HCT116 (cell line): ENCODE results near the gene EXOC6B. TPM values are rescaled to one million over a fixed set of nuclear protein-coding genes. Genes with fewer than 3 reads are reported as not detected.

Experiments used
- ATAC-seq: fragments of 200-7000 bp; cut with Tn5 transposase; 2 replicates; pipeline ENCODE4 v1.9.1; 2020; ENCODE audit warnings: mild to moderate bottlenecking, moderate library complexity
- BruUV-seq: library from RNA; stranded (reverse); fragments of 400-500 nt; replicated peaks from 2 replicates; lab custom pipeline; 2021; lab: Mats Ljungman, UMichigan
- CTCF ChIA-PET: fragments of 300-600 bp; sonication (Branson Sonifier 250); formaldehyde crosslinking; loops from one replicate; lab custom pipeline; 2021; ENCODE audit warnings: antibody characterized with exemption; lab: Charles Lee
- POLR2A ChIA-PET: fragments of 300-600, 350-600 bp; sonication (Branson Sonifier 250); formaldehyde crosslinking; loops from one replicate; lab custom pipeline; 2021; ENCODE audit warnings: antibody characterized with exemption; lab: Charles Lee
- RAD21 ChIA-PET, 2 experiments: fragments of 300-600 bp; sonication (Branson Sonifier 250); formaldehyde crosslinking; loops; one replicate each; lab custom pipeline; 2023; ENCODE audit warnings: low total read pairs in 2 of 2; ENCODE audit not compliant: uncharacterized antibody in 2 of 2, unreplicated experiment in 2 of 2, low non-redundant PET in 1 of 2; lab: Charles Lee
- DNase-seq: peaks from one replicate; pipeline ENCODE4 v3.0.0-alpha.2; 2010; ENCODE audit warnings: low read depth, low spot score
- H2AFZ ChIP-seq: fragments of 200-600 bp; shearing (Covaris generic), sonication (generic); 2 replicates; pipeline ENCODE4 v1.6.1; 2017; ENCODE audit warnings: low read depth, mixed run types, mixed read lengths, antibody characterized with exemption, low read length; ENCODE audit not compliant: poor library complexity, severe bottlenecking
- H3K27ac ChIP-seq: 2 replicates; pipeline ENCODE4 v1.5.1; 2012; ENCODE audit warnings: low read depth, low read length
- H3K27me3 ChIP-seq: fragments of 200-600 bp; sonication (generic); 2 replicates; pipeline ENCODE4 v1.6.1; 2016; ENCODE audit warnings: mixed run types, low read length, mixed read lengths; ENCODE audit not compliant: insufficient read depth
- H3K36me3 ChIP-seq, 2 experiments: fragments of 200-500 bp in 1 of 2; fragments of 200-600 bp in 1 of 2; sonication (Bioruptor generic) in 1 of 2; sonication (generic) in 1 of 2; 2 replicates each; pipeline versions ENCODE4 v1.5.1 to v1.6.1; 2014 to 2016; ENCODE audit warnings: low read length in 2 of 2, inconsistent platforms in 1 of 2, mixed read lengths in 1 of 2, mixed run types in 1 of 2; ENCODE audit not compliant: insufficient read depth in 2 of 2, control insufficient read depth in 1 of 2
- H3K4me1 ChIP-seq, 2 experiments: fragments of 200-600 bp in 1 of 2; sonication (generic) in 1 of 2; 2 replicates each; pipeline versions ENCODE4 v1.5.1 to v1.6.1; 2012 to 2017; ENCODE audit warnings: low read length in 2 of 2, inconsistent platforms in 1 of 2, mild to moderate bottlenecking in 1 of 2, mixed read lengths in 1 of 2, mixed run types in 1 of 2, moderate library complexity in 1 of 2; ENCODE audit not compliant: insufficient read depth in 2 of 2, control insufficient read depth in 1 of 2
- H3K4me2 ChIP-seq: fragments of 200-600 bp; sonication (generic); 2 replicates; pipeline ENCODE4 v1.6.1; 2017; ENCODE audit warnings: mixed run types, low read length, mixed read lengths
- H3K4me3 ChIP-seq, 2 experiments: fragments of 200-600 bp in 1 of 2; sonication (generic) in 1 of 2; replicated peaks in 1 of 2; 2 replicates each; pipeline ENCODE4 v1.5.1; 2011 to 2016; ENCODE audit warnings: low read length in 2 of 2, control low read depth in 1 of 2, low read depth in 1 of 2, mild to moderate bottlenecking in 1 of 2, mixed read lengths in 1 of 2, mixed run types in 1 of 2
- H3K79me2 ChIP-seq: fragments of 200-600 bp; sonication (generic); 2 replicates; pipeline ENCODE4 v1.6.1; 2017; ENCODE audit warnings: mild to moderate bottlenecking, mixed run types, low read length, moderate library complexity, mixed read lengths; ENCODE audit not compliant: insufficient read depth
- H3K9ac ChIP-seq: fragments of 200-600 bp; sonication (generic); 2 replicates; pipeline ENCODE4 v1.6.1; 2016; ENCODE audit warnings: low read length, mixed read lengths
- H3K9me2 ChIP-seq: fragments of 200-600 bp; sonication (generic), shearing (Covaris generic); 2 replicates; pipeline ENCODE4 v1.6.1; 2017; ENCODE audit warnings: mixed run types, mild to moderate bottlenecking, moderate library complexity; ENCODE audit not compliant: insufficient read depth
- H3K9me3 ChIP-seq, 2 experiments: fragments of 200-500 bp in 1 of 2; fragments of 200-600 bp in 1 of 2; sonication (Bioruptor generic) in 1 of 2; sonication (generic) in 1 of 2; 2 replicates each; pipeline ENCODE4 v1.6.1; 2014 to 2017; ENCODE audit warnings: low read length in 2 of 2, mixed read lengths in 2 of 2, inconsistent platforms in 1 of 2, low read depth in 1 of 2, mild to moderate bottlenecking in 1 of 2, mixed run types in 1 of 2, moderate library complexity in 1 of 2; ENCODE audit not compliant: control insufficient read depth in 1 of 2, insufficient read depth in 1 of 2
- H4K20me1 ChIP-seq: fragments of 200-600 bp; sonication (generic), shearing (Covaris generic); 2 replicates; pipeline ENCODE4 v1.6.1; 2017; ENCODE audit warnings: mixed run types, mild to moderate bottlenecking, moderate library complexity; ENCODE audit not compliant: insufficient read depth
- CEBPB ChIP-seq: IDR thresholded peaks from 2 replicates; pipeline ENCODE4 v1.6.1; 2012; ENCODE audit warnings: low read depth
- EGR1 ChIP-seq: IDR thresholded peaks from 2 replicates; pipeline ENCODE4 v1.6.1; 2012; ENCODE audit warnings: low read depth
- ELF1 ChIP-seq: IDR thresholded peaks from 2 replicates; pipeline ENCODE4 v1.6.1; 2012; ENCODE audit warnings: low read depth, borderline replicate concordance
- EZH2 ChIP-seq: fragments of 200-600 bp; sonication (generic); IDR thresholded peaks from 2 replicates; pipeline ENCODE4 v1.6.1; 2017; ENCODE audit warnings: antibody characterized with exemption, mixed run types
- JUND ChIP-seq: IDR thresholded peaks from 2 replicates; pipeline ENCODE4 v1.6.1; 2012
- POLR2A ChIP-seq: IDR thresholded peaks from 2 replicates; pipeline ENCODE4 v1.7.0; 2011; ENCODE audit warnings: borderline replicate concordance; ENCODE audit not compliant: insufficient read depth, insufficient read length; ENCODE audit errors: extremely low read depth
- POLR2AphosphoS5 ChIP-seq: IDR thresholded peaks from 2 replicates; pipeline ENCODE4 v1.6.1; 2011; ENCODE audit warnings: mild to moderate bottlenecking, low read depth, low read length, moderate library complexity
- SP1 ChIP-seq: IDR thresholded peaks from 2 replicates; pipeline ENCODE4 v1.6.1; 2012; ENCODE audit warnings: low read depth
- SRF ChIP-seq: IDR thresholded peaks from 2 replicates; pipeline ENCODE4 v1.6.1; 2012; ENCODE audit warnings: low read depth
- TCF7L2 ChIP-seq: IDR thresholded peaks from 2 replicates; pipeline ENCODE4 v1.7.0; 2011; ENCODE audit warnings: borderline replicate concordance, inconsistent platforms; ENCODE audit not compliant: insufficient read depth, insufficient read length; ENCODE audit errors: extremely low read depth
- YY1 ChIP-seq: IDR thresholded peaks from 2 replicates; pipeline ENCODE4 v1.6.1; 2011; ENCODE audit warnings: low read length, low read depth, moderate library complexity, mild to moderate bottlenecking; ENCODE audit not compliant: insufficient replicate concordance; ENCODE audit errors: extremely low read depth
- ZFX ChIP-seq: fragments of 450-650 bp; IDR thresholded peaks from 2 replicates; pipeline ENCODE4 v1.6.1; 2017
- ZNF274 ChIP-seq: fragments of 200-500 bp; sonication (Bioruptor generic); IDR thresholded peaks from 2 replicates; pipeline ENCODE4 v1.6.1; 2014; ENCODE audit warnings: mild to moderate bottlenecking, low read depth, low read length, inconsistent platforms
- intact Hi-C: fragments of 100-400 bp; cut with micrococcal nuclease; formaldehyde crosslinking; loops from 2 replicates; pipeline ENCODE4 v1.10.0; 2022
- total RNA-seq: library from RNA; stranded (reverse); gene quantifications from one replicate; pipeline ENCODE4 v1.2.1, GENCODE V29; 2021; ENCODE audit not compliant: unreplicated experiment
- TF ChIP-seq, protein P1 (sequence below), 3 experiments: fragments of 200-600 bp in 1 of 3; sonication (generic) in 1 of 3; IDR thresholded peaks in 2 of 3; conservative IDR thresholded peaks in 1 of 3; 2 replicates each; pipeline ENCODE4 v1.5.1; 2012 to 2017; ENCODE audit warnings: low read depth in 2 of 3, low read length in 2 of 3, antibody characterized with exemption in 1 of 3, borderline replicate concordance in 1 of 3, control low read depth in 1 of 3, mild to moderate bottlenecking in 1 of 3, mixed read lengths in 1 of 3, mixed run types in 1 of 3, moderate library complexity in 1 of 3; ENCODE audit not compliant: insufficient read depth in 1 of 3
- TF ChIP-seq, protein P2 (sequence below): IDR thresholded peaks from 2 replicates; pipeline ENCODE4 v1.6.1; 2012
- TF ChIP-seq, protein P3 (sequence below): IDR thresholded peaks from 2 replicates; pipeline ENCODE4 v1.6.1; 2012

EXOC6B gene
- total RNA-seq, 1 experiment from 2014 or later, result 25.4 TPM

- Histone ChIP-seq H4K20me1 (no peaks in the 10 kb centered on the region), H3K27ac (no peak overlapping the region), H3K79me2 (no peaks in the 10 kb centered on the region), H2AFZ (no peak overlapping the region), H3K9ac (no peak overlapping the region), H3K9me2 (no peaks in the 10 kb centered on the region), H3K4me3 (no peak overlapping the region), H3K36me3 (no peaks in the 10 kb centered on the region), H3K27me3 (no peaks in the 10 kb centered on the region), H3K4me2 (no peak overlapping the region), H3K9me3 (no peaks in the 10 kb centered on the region), H3K4me1 (0 out of 4 replicates have a peak, but pooled peaks cover 0 to 2% of the 10 kb centered on the region in 2 experiments)
- intact Hi-C loops, result no loop called here
- ChIA-PET POLR2A (no interaction called here), RAD21 (no interaction called here), CTCF (no interaction called here)
- DNase-seq, result no peak
- TF ChIP-seq TCF7L2 (no peak), ZNF274 (no peak)
- TF ChIP-seq, protein P1, sequence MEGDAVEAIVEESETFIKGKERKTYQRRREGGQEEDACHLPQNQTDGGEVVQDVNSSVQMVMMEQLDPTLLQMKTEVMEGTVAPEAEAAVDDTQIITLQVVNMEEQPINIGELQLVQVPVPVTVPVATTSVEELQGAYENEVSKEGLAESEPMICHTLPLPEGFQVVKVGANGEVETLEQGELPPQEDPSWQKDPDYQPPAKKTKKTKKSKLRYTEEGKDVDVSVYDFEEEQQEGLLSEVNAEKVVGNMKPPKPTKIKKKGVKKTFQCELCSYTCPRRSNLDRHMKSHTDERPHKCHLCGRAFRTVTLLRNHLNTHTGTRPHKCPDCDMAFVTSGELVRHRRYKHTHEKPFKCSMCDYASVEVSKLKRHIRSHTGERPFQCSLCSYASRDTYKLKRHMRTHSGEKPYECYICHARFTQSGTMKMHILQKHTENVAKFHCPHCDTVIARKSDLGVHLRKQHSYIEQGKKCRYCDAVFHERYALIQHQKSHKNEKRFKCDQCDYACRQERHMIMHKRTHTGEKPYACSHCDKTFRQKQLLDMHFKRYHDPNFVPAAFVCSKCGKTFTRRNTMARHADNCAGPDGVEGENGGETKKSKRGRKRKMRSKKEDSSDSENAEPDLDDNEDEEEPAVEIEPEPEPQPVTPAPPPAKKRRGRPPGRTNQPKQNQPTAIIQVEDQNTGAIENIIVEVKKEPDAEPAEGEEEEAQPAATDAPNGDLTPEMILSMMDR (IDR thresholded peaks at IDR 0.05 in 2 of 3, conservative IDR thresholded peaks at IDR 0.05 in 1 of 3; ENCODE audit: borderline replicate concordance in 1 of 3, insufficient read depth in 1 of 3, low read depth in 2 of 3, low read length in 2 of 3), result no peak
- TF ChIP-seq, protein P2, sequence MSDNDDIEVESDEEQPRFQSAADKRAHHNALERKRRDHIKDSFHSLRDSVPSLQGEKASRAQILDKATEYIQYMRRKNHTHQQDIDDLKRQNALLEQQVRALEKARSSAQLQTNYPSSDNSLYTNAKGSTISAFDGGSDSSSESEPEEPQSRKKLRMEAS, result no peak
- no peak for ATAC-seq
- BruUV-seq, result no TSS peak
These were observed 615.4 kb downstream of the EXOC6B start for GRCh38 chr2:72210470-72210869.

GRCh38 chr2:72208225-72208624 lies 617.6 kb downstream of the EXOC6B start:
- no peak overlapping the region for H3K9ac ChIP-seq
- no peaks in the 10 kb centered on the region for H3K79me2 ChIP-seq
- no peak overlapping the region for H3K27ac ChIP-seq
- POLR2A ChIA-PET, result no interaction called here
- ATAC-seq (no peak), DNase-seq (no peak)
- H4K20me1 ChIP-seq, result no peaks in the 10 kb centered on the region
- intact Hi-C loops, result no loop called here
- CTCF ChIA-PET, result no interaction called here
- H3K4me3 ChIP-seq, result no peak overlapping the region
- no peaks in the 10 kb centered on the region for H3K36me3 ChIP-seq
- no peaks in the 10 kb centered on the region for H3K9me3 ChIP-seq
- BruUV-seq, result no TSS peak
- RAD21 ChIA-PET, result no interaction called here
- no peaks in the 10 kb centered on the region for H3K9me2 ChIP-seq
- no peak overlapping the region for H2AFZ ChIP-seq
- no peak overlapping the region for H3K4me2 ChIP-seq
- no peaks in the 10 kb centered on the region for H3K27me3 ChIP-seq
- 0 out of 4 replicates have a peak, but pooled peaks cover 0 to 2% of the 10 kb centered on the region in 2 experiments for H3K4me1 ChIP-seq
- TF ChIP-seq CEBPB, result no peak
- no peak for TF ChIP-seq SRF
- TF ChIP-seq ELF1, result no peak
- TF ChIP-seq EZH2, result no peak
- no peak for TF ChIP-seq ZNF274
- TF ChIP-seq, protein P1 (IDR thresholded peaks at IDR 0.05 in 2 of 3, conservative IDR thresholded peaks at IDR 0.05 in 1 of 3; ENCODE audit: borderline replicate concordance in 1 of 3, insufficient read depth in 1 of 3, low read depth in 2 of 3, low read length in 2 of 3), result no peak
- TF ChIP-seq, protein P3, sequence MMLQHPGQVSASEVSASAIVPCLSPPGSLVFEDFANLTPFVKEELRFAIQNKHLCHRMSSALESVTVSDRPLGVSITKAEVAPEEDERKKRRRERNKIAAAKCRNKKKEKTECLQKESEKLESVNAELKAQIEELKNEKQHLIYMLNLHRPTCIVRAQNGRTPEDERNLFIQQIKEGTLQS, result no peak
- TF ChIP-seq, protein P2, result no peak
- TF ChIP-seq POLR2AphosphoS5, result no peak
- no peak for TF ChIP-seq EGR1
- TF ChIP-seq YY1, result no peak
- no peak for TF ChIP-seq POLR2A
- TF ChIP-seq SP1, result no peak
- TF ChIP-seq ZFX, result no peak
- TF ChIP-seq JUND, result no peak
- TF ChIP-seq TCF7L2, result no peak
